Stimulated activated CD4-positive, alpha-beta T cell treated with anti-CD3 and anti-CD28 coated beads, Interleukin-12 subunit alpha, Interleukin-12 subunit beta, amount 100 ng/mL, for 4 hours (primary cell): ENCODE results near the gene SELENOM.
"Not testable (repeated sequence)": the region's sequence is repeated elsewhere in the genome, so short reads cannot be mapped to it uniquely, and the experiment has no call there.

Experiments used
- DNase-seq: peaks from one replicate; pipeline ENCODE4 v3.0.0-alpha.2; 2020

SELENOM gene

DNA sequence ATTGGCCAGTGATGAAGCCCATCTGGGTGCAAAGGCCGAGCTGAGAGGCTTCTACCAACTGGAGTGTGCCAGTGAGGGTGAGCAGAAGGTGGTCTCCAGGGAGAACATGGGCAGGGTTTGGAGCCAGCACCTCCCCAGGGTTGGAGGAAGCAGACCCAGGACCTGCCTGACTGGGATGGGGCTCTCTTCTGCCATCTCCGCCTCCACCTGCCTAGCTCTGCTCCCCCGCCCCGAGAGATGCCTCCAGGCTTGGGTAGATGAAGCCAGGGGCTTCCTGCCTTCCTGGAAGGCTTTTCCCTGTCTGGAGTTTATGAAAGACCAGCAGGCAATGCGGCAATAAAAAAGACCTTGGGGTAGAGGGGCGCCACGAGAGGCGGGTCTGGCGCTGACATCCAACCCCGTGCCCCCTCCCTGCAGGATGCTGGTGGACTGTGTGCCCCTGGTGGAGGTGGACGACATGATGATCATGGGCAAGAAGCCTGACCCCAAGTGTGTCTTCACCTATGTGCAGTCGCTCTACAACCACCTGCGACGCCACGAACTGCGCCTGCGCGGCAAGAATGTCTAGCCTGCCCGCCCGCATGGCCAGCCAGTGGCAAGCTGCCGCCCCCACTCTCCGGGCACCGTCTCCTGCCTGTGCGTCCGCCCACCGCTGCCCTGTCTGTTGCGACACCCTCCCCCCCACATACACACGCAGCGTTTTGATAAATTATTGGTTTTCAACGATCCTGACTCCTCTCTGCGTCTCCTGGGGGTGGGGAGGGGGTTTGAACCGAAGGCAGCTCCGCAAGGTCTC, 3.3 kb downstream of the SELENOM start:
- no peak for DNase-seq

DNA sequence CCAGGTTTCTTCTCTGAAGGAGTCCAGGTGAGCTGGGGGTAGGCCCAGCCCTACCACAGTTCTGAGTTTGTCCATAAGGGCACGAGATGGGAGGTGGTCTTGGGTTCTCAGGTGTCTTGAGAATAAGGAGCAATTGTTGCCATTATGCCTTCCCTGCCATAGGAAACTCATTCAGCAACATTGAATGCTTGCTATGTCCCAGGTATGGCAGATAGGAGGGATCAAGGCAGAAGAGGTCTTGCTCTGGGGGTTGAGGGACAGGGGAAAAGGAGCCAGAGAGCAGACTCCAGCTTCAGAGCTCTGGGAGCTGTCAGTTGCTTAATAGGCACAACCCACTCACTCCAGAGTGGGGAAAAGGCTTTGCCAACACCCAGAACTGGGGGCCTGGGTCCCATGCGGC, 4.3 kb downstream of the SELENOM start:
- DNase-seq, result no peak

DNA sequence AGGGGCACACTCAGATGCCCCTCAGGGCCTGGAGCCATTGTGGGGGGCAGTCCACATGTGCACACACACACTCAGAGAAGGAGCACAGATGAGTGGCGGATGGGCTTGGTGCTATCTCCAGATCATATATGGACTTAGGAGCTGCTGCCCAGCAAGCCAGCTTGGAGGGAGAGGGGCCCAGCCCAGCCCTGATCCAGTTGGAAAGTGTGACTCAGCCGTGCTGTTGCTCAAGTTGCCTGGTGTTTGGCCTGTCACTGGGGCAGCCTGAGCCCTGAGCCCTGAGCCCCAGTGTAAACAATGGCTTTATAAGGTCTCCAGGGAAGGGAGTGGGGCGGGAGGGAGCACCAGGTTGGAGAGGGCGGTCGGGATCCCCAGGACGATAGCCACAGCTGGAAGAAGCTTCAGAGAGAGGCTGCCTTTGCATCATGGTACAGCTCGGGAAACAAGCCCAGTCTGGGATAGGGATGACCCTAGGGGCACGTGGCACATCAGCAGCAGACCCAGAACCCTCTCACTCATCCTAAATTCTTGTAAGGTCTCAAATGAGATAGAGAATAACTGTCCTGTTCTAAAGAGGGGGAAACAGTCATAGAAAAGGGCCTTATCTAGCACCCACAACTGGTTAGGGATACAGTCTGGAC, 4.8 kb downstream of the SELENOM start:
- no peak for DNase-seq

DNA sequence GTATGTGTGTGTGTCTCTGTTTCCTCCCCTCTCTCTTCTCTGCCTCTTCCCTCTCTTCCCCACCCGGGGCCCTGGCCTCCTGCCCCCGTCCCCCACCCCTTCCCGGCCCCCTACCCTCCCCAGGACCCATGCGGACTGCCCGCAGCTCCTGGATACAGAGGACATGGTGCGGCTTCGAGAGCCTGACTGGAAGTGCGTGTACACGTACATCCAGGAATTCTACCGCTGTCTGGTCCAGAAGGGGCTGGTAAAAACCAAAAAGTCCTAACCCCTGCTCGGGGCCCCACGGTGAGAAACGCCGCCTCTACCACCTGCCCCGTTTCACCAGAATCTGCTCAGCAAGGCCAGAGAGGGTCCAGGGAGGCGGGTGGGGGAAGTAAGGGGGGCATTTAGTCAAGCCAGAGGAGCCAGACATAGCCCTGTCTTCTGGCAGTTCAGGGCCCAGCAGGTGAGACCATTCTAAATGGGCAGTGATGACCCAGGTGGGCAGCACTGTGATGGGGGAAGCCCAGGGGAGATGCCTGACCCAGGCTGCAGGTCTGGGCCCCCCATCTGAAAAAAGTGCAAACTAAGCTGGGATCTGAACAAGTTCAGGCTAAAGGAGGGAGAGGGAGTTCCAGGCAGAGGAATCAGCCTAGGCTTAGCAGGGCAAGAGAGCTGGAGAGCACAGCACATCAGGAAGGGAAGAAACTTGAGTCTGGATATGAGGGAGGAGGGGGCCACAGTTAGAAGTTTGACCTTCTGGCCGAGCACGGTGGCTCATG, 6.4 kb downstream of the SELENOM start:
- no peak for DNase-seq

DNA sequence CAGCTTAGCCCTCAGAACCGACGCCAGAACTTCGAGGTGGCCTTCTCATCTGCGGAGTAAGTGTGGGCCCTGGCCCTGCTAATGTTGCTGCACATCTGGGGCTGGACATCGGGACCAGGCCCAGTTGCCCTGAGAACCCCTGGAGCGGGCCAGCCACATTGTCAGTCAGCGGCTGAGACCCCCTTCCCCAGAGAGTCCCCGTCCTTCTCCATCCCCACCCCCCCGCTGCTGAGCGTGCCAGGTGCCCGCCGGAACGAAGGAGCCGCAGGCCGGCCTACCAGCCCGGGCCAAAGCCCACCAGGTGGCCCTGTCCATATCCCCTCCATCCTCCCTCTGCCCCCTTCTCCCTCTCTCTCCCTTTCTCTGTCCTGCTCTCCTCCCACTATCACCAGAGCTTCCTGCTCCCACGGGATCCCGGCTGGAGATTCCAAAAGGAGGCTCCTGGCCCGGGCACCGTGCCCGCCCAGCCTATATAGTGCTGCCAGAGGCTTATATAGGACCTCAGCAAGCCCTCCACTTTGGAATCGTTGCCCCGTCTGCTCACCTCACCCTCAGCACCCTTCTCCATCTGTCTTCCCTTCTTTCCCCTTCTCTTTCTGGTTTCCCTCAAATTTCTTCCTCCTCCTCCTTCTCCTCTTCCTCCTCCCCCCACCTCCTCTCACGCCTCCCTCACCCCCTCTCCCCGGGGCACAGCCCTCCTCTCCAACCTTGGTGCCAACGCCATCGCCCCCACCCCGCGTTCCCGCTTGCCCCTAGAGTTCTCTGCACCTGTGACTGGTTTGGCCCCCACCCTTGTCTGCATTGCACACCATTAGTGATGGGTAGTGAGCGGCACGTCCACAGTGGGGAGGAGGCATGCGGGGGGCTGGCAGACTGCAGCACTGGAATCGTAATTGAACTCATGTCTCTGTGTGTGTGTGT, 7.3 kb downstream of the SELENOM start:
- DNase-seq, result no peak

DNA sequence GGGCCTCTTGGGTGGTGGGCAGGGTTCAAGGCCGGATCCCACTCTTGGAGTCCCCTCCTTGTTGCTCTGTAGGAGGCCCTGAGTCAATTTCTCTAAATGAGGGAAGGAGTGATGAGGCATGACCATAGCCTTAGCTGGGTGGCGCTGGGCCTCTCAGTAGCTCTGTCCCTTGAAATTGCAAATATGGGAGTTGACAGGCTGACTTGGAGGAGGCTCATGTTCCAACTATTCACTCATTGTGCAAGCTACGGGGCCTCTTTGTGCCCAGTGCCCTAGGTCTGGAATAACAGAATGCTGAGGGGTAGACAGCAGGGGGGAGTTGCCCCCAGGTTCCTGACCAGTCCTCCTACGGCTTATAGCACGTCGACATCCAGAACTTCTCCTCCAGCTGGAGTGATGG, 8.0 kb downstream of the SELENOM start:
- DNase-seq, result no peak

DNA sequence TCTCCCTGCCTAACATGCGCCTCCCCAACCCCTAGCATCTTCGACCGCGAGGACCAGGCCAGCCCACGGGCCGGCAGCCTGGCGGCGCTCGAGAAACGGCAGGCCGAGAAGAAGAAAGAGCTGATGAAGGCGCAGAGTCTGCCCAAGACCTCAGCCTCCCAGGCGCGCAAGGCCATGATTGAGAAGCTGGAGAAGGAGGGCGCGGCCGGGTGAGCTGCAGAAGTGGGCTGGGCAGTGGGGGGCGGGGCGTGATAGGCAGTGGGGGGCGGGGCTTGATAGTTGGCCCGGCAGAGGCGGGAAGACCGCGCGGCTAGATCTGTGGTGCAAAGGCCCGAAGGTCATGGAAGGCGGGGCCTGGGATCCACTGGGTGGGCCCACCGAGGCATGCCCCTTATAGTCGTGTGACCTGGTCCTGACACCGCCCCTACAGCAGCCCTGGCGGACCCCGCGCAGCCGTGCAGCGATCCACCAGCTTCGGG, 8.7 kb downstream of the SELENOM start:
- DNase-seq, result no peak

DNA sequence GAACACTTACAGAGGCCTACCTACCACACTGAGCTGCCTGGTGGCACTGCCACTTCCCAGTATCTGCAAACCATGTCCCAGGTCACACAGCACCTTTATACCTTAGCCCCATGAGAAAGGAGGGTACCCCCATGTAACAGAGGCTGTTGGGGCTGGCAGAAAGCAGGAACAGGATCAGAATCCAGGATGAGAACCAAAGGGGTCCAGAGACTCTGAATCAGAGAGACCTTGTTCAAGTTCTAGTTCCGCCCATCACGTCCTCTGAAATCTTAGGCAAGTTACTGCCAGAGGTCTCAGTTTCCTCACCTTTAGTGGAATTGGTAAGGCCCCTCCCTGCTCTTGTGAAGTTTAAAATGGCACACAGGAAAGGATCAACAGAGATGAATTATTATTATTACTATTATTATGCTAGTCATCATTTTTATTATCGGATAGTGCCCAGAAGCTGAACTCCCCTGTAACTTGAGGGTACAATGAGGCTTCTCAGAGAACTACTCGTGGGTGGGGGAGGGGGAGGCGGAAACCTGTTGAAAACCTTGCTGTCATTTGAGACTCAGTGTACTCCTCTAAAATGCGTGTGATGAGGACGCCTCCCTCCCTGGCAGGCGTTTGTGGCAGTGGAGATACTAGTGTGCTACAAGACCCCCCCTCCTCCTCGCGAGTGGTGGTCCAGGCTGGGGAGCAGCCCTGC, 9.3 kb downstream of the SELENOM start:
- DNase-seq, result no peak

DNA sequence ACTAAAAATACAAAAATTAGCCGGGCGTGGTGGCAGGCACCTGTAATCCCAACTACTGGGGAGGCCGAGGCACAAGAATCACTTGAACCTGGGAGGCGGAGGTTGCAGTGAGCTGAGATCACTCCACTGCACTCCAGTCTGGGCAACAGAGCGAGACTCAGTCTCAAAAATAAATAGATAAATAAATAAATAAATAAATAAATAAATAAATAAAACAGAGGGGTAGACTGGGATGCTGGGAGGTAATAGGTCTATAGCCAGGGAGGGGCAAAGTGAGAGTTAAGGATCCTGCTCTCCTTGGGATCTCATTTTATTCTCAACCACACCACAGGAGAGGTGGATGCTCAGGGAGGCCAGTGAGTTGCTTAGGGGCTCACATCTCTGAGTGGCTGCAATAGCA, 9.8 kb downstream of the SELENOM start:
- DNase-seq, result not testable (repeated sequence)

DNA sequence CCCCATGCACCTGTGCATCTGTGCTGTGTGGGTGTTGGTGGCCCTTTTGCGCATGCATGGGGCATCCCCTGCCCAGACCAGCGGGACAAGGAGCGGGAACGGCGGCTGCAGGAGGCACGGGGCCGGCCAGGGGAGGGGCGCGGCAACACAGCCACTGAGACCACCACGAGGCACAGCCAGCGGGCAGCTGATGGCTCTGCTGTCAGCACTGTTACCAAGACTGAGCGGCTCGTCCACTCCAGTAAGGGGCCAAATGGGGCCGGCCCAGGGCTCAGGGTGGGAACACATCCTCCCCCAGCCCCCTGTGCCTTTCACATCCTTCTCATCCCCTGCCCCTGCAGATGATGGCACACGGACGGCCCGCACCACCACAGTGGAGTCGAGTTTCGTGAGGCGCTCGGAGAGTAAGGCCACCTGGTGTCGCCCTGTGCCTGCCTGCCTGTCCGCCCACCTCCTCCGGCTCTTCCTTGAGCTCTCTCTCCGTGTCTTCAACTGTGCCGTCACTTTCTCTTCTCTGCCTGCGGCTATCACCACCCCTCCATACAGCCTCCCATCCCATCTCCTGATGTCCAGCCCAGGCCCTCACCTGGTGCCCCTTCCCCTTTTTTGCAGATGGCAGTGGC, 10.6 kb downstream of the SELENOM start:
- DNase-seq, result no peak

DNA sequence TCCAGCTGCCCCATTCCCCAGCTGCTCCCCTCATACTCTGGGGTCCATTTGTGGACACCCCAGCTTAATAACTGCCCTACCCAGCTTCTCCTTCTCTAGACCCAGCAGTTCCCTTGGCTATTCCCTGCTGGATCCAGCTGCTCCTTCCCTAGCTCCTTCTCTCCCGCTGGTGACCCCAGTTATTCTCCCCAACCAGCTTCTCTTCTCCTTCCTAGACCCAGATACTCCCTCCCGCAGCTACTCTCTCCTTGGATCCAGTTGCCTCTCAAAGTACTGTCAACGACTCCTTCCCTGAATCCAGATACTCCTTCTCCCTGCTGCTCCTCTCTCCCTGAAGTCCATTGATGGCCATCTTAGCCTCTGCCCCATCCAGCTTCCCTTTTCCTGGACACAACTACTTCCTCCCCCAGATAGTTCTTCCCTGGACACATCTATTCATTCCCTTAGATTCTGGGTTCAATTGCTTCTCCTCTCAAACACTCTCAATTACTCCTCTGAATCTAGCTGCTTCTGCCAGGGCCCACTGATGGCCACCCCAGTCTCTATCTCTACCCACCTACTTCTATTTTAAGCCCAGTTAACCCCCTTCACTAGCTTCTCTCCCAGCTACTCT, 11.6 kb downstream of the SELENOM start:
- DNase-seq, result no peak

DNA sequence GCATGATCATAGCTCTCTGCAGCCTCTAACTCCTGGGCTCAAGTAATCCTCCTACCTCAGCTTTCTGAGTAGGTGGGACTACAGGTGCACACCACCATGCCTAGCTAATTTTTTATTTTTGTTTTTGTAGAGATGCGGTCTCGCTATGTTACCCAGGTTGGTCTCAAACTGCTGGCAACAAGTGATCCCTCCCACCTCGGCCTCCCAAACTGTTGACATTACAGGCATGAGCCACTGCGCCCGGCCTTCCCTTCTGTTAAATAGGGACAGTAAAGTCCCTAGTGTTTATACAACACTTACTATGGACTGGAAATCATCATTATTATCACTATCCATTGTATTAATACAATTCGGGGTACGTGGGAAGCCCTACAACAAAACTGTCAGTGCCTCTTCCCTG, 12.6 kb downstream of the SELENOM start:
- DNase-seq, result no peak

DNA sequence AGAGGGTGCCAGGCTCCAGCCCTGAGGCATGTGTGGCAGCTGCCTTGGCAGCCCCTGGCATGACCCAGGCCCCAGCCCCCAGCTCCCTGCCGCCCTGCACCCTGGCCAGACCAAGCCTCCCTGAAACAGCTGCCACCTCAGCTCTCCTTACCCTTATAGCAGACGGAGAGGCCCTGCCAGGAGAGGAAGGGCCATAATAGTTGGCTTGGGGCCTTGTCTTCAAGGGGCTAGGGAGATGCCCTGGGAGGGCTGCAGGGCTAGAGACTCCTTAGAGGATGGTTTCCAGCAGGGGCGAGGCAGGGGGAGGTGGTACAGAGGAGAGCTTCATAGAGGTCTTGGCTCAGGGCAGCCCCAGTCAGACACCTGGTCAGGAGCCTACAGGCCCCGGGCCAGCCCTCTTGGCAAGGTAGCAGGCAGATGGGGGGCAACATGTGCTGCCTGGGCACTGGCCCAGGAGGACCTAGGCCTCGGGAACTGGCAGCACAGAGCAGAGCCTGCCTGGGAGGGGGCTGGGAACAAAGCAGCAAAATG, 13.3 kb downstream of the SELENOM start:
- no peak for DNase-seq

DNA sequence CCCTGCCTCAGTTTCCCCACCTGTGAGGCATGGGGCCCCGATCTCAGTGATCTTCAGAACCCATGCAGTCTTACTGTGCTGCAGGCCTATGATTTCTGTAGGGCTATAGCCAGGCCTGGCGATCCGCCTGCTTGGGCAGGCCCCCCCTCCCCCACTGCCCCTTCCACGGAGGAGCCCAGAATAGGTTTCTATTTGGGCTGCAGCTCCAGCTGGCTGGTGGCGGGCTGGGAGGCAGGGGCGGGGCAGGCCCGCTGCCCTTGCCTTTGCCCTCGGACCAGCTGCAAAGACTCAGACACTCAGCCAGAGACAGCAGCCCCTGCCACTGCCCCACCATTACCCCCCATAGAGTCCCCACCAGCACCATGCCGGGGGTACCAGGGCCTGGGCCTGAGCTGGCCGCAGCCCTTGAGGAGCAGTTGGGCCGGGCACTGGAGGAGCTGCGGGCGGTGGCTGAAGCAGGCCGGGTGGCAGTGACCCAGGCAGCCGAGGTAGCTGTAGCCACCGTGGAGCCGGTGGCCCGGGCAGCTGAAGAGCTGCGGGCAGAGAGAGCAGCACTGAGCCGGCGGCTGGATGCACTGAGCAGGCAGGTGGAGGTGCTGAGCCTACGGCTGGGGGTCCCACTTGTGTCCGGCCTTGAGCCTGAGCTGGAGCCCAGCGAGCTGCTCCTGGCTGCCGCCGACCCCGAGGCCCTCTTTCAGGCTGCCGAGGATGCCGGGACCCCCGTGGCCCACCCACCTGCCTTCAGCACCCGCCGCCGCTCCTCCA, 14.1 kb downstream of the SELENOM start:
- no peak for DNase-seq

DNA sequence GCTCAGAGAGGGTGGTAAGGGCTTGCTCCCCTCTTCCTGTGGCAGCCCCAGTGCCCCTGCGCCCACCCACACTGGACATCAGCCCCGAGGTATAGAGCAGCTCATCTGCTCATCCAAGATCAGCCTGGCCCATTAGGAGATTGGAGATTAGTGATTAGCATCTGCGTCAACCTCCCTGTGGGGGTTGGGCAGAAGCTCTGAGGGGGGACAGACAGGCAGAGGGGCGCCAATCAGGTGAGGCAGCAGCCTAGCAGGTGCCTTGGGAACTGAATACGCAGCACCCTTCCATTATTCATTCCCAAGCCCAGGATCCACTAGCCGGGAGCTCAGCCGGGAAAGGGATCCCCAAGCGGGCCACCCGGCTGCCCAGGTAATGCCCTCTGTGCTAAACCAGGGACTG, 15.2 kb downstream of the SELENOM start:
- no peak for DNase-seq

DNA sequence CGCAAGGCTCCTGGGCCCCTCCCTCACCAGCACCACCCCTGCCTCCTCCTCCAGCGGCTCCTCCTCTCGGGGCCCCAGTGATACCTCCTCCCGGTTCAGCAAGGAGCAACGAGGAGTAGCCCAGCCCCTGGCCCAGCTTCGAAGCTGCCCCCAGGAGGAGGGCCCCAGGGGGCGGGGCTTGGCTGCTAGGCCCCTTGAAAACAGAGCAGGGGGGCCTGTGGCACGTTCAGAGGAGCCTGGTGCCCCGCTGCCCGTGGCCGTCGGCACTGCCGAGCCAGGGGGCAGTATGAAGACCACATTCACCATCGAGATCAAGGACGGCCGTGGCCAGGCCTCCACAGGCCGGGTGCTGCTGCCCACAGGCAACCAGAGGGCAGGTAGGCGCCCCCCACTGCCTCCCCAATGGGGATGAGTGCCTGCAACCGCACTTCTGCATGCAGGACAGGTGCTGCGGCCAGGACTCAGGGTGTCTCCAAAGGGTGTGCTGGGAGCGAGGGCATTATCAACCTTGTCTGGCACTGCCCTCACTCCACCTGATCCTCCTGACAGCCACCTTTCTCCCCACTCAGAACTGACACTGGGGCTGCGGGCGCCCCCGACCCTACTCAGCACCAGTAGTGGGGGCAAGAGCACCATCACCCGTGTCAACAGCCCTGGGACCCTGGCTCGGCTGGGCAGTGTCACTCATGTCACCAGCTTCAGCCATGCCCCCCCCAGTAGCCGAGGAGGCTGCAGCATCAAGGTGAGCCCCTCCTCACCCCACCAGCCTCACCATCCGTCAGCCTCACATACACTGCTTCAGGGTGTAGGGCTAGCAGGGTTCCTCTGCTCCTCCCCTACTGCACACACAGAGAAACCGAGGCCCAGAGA, 16.0 kb downstream of the SELENOM start:
- DNase-seq, result no peak

DNA sequence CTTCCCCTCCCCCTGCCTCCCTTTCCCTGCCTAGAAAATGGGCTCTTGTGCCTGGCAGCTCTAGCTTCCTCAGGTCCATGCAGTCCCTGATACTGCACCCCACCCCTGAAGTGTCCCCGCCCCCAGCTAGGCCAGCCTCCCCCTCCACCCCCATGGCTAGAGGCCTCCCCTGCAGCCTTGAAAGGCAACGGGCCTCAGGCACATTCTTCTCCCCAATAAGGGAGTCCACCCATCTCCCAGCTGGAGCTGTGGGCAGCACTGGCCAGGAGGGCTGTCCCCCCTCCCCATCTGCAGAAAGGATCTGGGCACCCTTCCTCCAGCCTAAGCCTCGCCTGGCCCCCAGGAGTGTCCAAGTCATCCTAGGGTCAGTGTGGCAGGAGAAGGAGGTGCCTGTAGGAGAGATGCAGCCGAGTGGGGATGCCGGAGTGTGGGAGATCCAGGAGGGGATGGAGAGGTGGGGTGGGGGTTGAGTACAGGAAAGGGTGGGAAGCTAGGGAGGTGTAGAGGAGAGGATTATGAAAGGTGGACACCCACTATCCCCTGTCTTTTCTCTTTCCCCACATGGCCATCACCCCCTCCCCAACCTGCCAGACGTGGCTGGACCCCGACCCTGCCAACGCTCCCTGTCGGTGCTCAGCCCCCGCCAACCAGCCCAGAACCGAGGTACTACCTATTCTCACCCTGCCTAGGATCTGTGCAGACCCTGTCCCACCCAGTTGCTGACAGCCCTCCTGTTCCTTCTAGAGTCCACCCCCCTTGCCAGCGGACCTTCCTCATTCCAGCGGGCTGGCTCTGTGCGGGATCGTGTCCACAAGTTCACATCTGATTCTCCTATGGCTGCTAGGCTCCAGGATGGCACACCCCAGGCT, 16.9 kb downstream of the SELENOM start:
- no peak for DNase-seq
